ENCODE measurements around the gene POLR3H.

The POLR3H gene

GRCh38 chr22:41524809-41525449, 19.3 kb downstream of the POLR3H start:
- TF ChIP-seq, protein P1, sequence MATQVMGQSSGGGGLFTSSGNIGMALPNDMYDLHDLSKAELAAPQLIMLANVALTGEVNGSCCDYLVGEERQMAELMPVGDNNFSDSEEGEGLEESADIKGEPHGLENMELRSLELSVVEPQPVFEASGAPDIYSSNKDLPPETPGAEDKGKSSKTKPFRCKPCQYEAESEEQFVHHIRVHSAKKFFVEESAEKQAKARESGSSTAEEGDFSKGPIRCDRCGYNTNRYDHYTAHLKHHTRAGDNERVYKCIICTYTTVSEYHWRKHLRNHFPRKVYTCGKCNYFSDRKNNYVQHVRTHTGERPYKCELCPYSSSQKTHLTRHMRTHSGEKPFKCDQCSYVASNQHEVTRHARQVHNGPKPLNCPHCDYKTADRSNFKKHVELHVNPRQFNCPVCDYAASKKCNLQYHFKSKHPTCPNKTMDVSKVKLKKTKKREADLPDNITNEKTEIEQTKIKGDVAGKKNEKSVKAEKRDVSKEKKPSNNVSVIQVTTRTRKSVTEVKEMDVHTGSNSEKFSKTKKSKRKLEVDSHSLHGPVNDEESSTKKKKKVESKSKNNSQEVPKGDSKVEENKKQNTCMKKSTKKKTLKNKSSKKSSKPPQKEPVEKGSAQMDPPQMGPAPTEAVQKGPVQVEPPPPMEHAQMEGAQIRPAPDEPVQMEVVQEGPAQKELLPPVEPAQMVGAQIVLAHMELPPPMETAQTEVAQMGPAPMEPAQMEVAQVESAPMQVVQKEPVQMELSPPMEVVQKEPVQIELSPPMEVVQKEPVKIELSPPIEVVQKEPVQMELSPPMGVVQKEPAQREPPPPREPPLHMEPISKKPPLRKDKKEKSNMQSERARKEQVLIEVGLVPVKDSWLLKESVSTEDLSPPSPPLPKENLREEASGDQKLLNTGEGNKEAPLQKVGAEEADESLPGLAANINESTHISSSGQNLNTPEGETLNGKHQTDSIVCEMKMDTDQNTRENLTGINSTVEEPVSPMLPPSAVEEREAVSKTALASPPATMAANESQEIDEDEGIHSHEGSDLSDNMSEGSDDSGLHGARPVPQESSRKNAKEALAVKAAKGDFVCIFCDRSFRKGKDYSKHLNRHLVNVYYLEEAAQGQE (IDR thresholded peaks at IDR 0.05; ENCODE audit: low read depth) = no peak
- no peak; the same call in 1 of the 2 replicates for TF ChIP-seq TEAD4 (IDR thresholded peaks at IDR 0.05)
- TF ChIP-seq, protein P2, sequence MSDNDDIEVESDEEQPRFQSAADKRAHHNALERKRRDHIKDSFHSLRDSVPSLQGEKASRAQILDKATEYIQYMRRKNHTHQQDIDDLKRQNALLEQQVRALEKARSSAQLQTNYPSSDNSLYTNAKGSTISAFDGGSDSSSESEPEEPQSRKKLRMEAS (IDR thresholded peaks at IDR 0.05) = no peak
- TF ChIP-seq CEBPB (IDR thresholded peaks at IDR 0.05) = no peak
- no peak for TF ChIP-seq EGR1 (IDR thresholded peaks at IDR 0.05)
- TF ChIP-seq ZBTB7A (IDR thresholded peaks at IDR 0.05; ENCODE audit: low read depth) = no peak
- no peak for TF ChIP-seq TCF12 (IDR thresholded peaks at IDR 0.05; ENCODE audit: low read depth)
- TF ChIP-seq FOXM1 (IDR thresholded peaks at IDR 0.05; ENCODE audit: borderline replicate concordance, low read depth) = no peak
- TF ChIP-seq USF1 (IDR thresholded peaks at IDR 0.05) = no peak

DNA sequence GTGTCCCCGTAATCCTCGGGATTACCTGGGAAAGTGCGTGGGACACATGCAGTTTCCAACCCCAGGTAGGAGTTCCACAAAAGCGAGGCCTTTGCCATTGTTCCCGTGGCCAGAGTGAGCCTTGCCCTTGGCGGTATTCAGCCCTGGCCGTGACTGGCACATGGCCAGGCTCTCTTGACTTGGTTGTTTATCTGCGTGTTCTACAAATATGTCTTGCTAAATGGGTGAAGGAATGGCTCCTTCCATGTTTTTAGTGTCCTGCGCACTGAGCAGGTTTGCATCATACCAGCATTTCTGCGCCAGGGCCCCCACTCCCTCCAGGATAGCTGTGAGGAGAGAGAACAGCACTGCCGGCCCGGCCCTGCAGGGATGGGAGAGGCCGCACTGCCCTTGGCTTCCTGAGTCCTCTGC, 20.0 kb downstream of the POLR3H start:
- TF ChIP-seq NFIC (IDR thresholded peaks at IDR 0.05) (peak; percentile 10; the same call in 1 of the 2 replicates), YY1 (IDR thresholded peaks at IDR 0.05; ENCODE audit: low read depth) (no peak), ZBTB7A (IDR thresholded peaks at IDR 0.05; ENCODE audit: low read depth) (no peak)

GRCh38 chr22:41523464-41524221, 20.6 kb downstream of the POLR3H start:
- TF ChIP-seq EP300 (IDR thresholded peaks at IDR 0.05; ENCODE audit: borderline replicate concordance) (no peak), YY1 (IDR thresholded peaks at IDR 0.05; ENCODE audit: low read depth) (no peak), TEAD4 (IDR thresholded peaks at IDR 0.05) (no peak), ZBTB7A (IDR thresholded peaks at IDR 0.05; ENCODE audit: low read depth) (no peak), NFIC (IDR thresholded peaks at IDR 0.05) (no peak), RAD21 (IDR thresholded peaks at IDR 0.05; ENCODE audit: low read depth) (no peak), TAF1 (IDR thresholded peaks at IDR 0.05; ENCODE audit: low read depth) (no peak), EGR1 (IDR thresholded peaks at IDR 0.05) (no peak), CREB1 (IDR thresholded peaks at IDR 0.05; ENCODE audit: low read depth) (no peak), FOXM1 (IDR thresholded peaks at IDR 0.05; ENCODE audit: borderline replicate concordance, low read depth) (no peak), USF1 (IDR thresholded peaks at IDR 0.05) (no peak), CEBPB (IDR thresholded peaks at IDR 0.05) (no peak), TCF12 (IDR thresholded peaks at IDR 0.05; ENCODE audit: low read depth) (no peak)
- TF ChIP-seq, protein P1 (IDR thresholded peaks at IDR 0.05; ENCODE audit: low read depth) = no peak
- TF ChIP-seq, protein P2 (IDR thresholded peaks at IDR 0.05) = no peak

DNA sequence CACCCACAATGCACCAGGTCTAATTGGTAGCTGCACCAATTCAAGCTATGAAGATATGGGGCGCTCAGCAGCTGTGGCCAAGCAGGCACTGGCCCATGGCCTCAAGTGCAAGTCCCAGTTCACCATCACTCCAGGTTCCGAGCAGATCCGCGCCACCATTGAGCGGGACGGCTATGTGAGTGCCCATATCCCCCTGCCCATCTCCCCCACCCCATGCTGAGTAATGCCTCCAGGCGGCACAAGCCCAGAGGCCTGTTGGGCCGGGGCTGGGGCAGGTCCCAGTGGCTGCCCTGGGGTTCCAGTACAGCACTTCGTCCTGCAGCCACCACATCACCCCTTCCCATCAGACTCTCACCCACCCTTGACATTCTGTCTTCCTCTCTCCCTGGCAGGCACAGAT, 21.5 kb downstream of the POLR3H start:
- TF ChIP-seq TCF12 (IDR thresholded peaks at IDR 0.05; ENCODE audit: low read depth) (no peak), NFIC (IDR thresholded peaks at IDR 0.05) (no peak), CREB1 (IDR thresholded peaks at IDR 0.05; ENCODE audit: low read depth) (no peak)

DNA sequence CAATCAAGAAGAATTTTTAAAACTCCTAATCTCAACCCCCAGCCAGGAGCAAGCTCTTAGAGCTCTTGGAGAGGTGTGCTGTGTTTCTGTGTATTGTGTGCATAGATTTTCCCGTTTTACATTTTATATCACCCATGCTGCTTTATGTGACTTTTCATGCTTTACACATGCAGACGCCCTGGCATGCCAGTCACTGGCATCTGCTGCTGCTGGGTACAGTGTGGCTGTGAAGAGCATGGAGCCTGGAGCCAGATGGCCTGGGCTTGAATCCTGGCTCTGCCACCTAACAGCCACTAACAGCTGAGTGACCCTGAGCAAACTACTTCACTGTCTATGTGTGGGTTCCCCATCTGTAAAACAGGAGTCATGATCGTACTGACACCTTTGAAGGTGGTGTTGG, 23.1 kb downstream of the POLR3H start:
- TF ChIP-seq ZBTB7A (IDR thresholded peaks at IDR 0.05; ENCODE audit: low read depth) (no peak), NFIC (IDR thresholded peaks at IDR 0.05) (no peak), TCF12 (IDR thresholded peaks at IDR 0.05; ENCODE audit: low read depth) (no peak), YY1 (IDR thresholded peaks at IDR 0.05; ENCODE audit: low read depth) (no peak), TAF1 (IDR thresholded peaks at IDR 0.05; ENCODE audit: low read depth) (no peak), EP300 (IDR thresholded peaks at IDR 0.05; ENCODE audit: borderline replicate concordance) (no peak), CEBPB (IDR thresholded peaks at IDR 0.05) (no peak), FOXM1 (IDR thresholded peaks at IDR 0.05; ENCODE audit: borderline replicate concordance, low read depth) (no peak), USF1 (IDR thresholded peaks at IDR 0.05) (no peak)
- TF ChIP-seq, protein P2 (IDR thresholded peaks at IDR 0.05) = no peak
- TF ChIP-seq, protein P1 (IDR thresholded peaks at IDR 0.05; ENCODE audit: low read depth) = no peak
